LoVo (cell line): ENCODE measurements around the gene PDXK.

Experiments
- DNase-seq: peaks from one replicate; pipeline ENCODE4 v3.0.0-alpha.2; 2016; ENCODE audit warnings: low spot score

PDXK gene

GRCh38 chr21:43743947-43744346, 25.0 kb downstream of the PDXK start:
- no peak for DNase-seq

- DNase-seq = no peak
Observed at GRCh38 chr21:43744725-43745124, 25.8 kb downstream of the PDXK start.

GRCh38 chr21:43745772-43746517, 27.0 kb downstream of the PDXK start:
- DNase-seq = no peak

GRCh38 chr21:43748622-43749021, 29.7 kb downstream of the PDXK start:
- DNase-seq = no peak

- DNase-seq = no peak
Observed at GRCh38 chr21:43749651-43750262, 30.8 kb downstream of the PDXK start.

- no peak for DNase-seq
Observed at GRCh38 chr21:43750339-43751033, 31.6 kb downstream of the PDXK start.

- DNase-seq = no peak
Observed at GRCh38 chr21:43751955-43752591, 33.1 kb downstream of the PDXK start.

GRCh38 chr21:43752758-43753438, 34.0 kb downstream of the PDXK start:
- no peak for DNase-seq

- no peak for DNase-seq
Observed at GRCh38 chr21:43753439-43753799, 34.5 kb downstream of the PDXK start.

- no peak for DNase-seq
Observed at GRCh38 chr21:43754948-43755781, 36.2 kb downstream of the PDXK start.

- no peak for DNase-seq
Observed at GRCh38 chr21:43755820-43756594, 37.1 kb downstream of the PDXK start.

- no peak for DNase-seq
Observed at GRCh38 chr21:43757601-43758000, 38.7 kb downstream of the PDXK start.

GRCh38 chr21:43758111-43758641, 39.2 kb downstream of the PDXK start:
- DNase-seq = no peak

GRCh38 chr21:43758811-43759210, 39.9 kb downstream of the PDXK start:
- no peak for DNase-seq

- DNase-seq = no peak
Observed at GRCh38 chr21:43759651-43760050, 40.7 kb downstream of the PDXK start.

GRCh38 chr21:43760391-43760958, 41.5 kb downstream of the PDXK start:
- DNase-seq = no peak

- no peak for DNase-seq
Observed at GRCh38 chr21:43761886-43762285, 43.0 kb downstream of the PDXK start.

- DNase-seq = no peak
Observed at GRCh38 chr21:43762303-43763128, 43.6 kb downstream of the PDXK start.
